ENCODE results near the gene HTR3A. TPM values are rescaled to one million over a fixed set of nuclear protein-coding genes. Genes with fewer than 3 reads are reported as not detected.

Gene HTR3A
- total and polyA plus RNA-seq, 2 of the 13 experiments (the other 11 are each of a cell fraction or from before 2014, with no cell fraction given), result not detected

GRCh38 chr11:113949891-113950290 lies 25.0 kb upstream of the HTR3A start:
- FAIRE-seq, result no peak
- POLR2A ChIA-PET, result no interaction called here
- CTCF ChIA-PET (ENCODE audit: low intra/inter-chr PET ratio, low total read pairs), result no interaction called here

GRCh38 chr11:113951537-113951936 lies 23.4 kb upstream of the HTR3A start:
- ChIA-PET POLR2A (no interaction called here), CTCF (ENCODE audit: low intra/inter-chr PET ratio, low total read pairs) (no interaction called here)
- H3K4me2 ChIP-seq (ENCODE audit: low read depth, low read length), result no peak overlapping the region
- no TSS peak for BruUV-seq (replicated peaks)
- H3K9ac ChIP-seq (ENCODE audit: insufficient read depth, low read depth, low read length), result no peak overlapping the region
- H2AFZ ChIP-seq (ENCODE audit: low read length), result no peak overlapping the region
- H3K36me3 ChIP-seq (replicated peaks in 1 of 2; ENCODE audit: control insufficient read depth in 1 of 2, insufficient read depth in 2 of 2, low read length in 2 of 2), result no peaks in the 10 kb centered on the region
- no peak overlapping the region for H3K4me3 ChIP-seq (replicated peaks in 1 of 3; ENCODE audit: insufficient read depth in 1 of 3, low read depth in 2 of 3, low read length in 3 of 3)
- in situ Hi-C loops (cut with HindIII; ENCODE audit: extremely low pct_ligation_motif_present, low pct_unique_long_range_greater_than_20kb) (no loop called here), intact Hi-C loops (cut with micrococcal nuclease; ENCODE audit: unreplicated experiment) (no loop called here)
- WGBS (ENCODE audit: low lambda C conversion rate), result 17% methylated on average over 4 of the region's 5 CpGs
- no peak overlapping the region for H3K27ac ChIP-seq (ENCODE audit: extremely low read length, insufficient read depth, low read length)
- H4K20me1 ChIP-seq (ENCODE audit: insufficient read depth, low read length), result no peaks in the 10 kb centered on the region
- TF ChIP-seq RFX3 (CRISPR knock-in tag; IDR thresholded peaks at IDR 0.05), result no peak
- no peak for TF ChIP-seq TOPORS (CRISPR knock-in tag; IDR thresholded peaks at IDR 0.05)
- TF ChIP-seq ZFX (CRISPR knock-in tag; IDR thresholded peaks at IDR 0.05; ENCODE audit: low read depth), result no peak
- no peak for TF ChIP-seq ZNF414 (CRISPR knock-in tag; IDR thresholded peaks at IDR 0.05)
- TF ChIP-seq ZNF550 (CRISPR knock-in tag; IDR thresholded peaks at IDR 0.05; ENCODE audit: borderline replicate concordance), result no peak
- TF ChIP-seq KDM6A (CRISPR knock-in tag; IDR thresholded peaks at IDR 0.05; ENCODE audit: low read depth), result no peak
- no peak for TF ChIP-seq ZMAT3 (CRISPR knock-in tag; conservative IDR thresholded peaks at IDR 0.05)
- no peak for TF ChIP-seq ZBTB1 (CRISPR knock-in tag; IDR thresholded peaks at IDR 0.05; ENCODE audit: borderline replicate concordance)
- no peak for TF ChIP-seq ATF2 (CRISPR knock-in tag; IDR thresholded peaks at IDR 0.05)
- no peak for TF ChIP-seq E2F1 (CRISPR knock-in tag; IDR thresholded peaks at IDR 0.05)
- no peak for TF ChIP-seq E2F5 (CRISPR knock-in tag; conservative IDR thresholded peaks at IDR 0.05)
- no peak for TF ChIP-seq CERS6 (CRISPR knock-in tag; IDR thresholded peaks at IDR 0.05)
- H3K4me1 ChIP-seq (ENCODE audit: insufficient read depth, low read length), result peaks cover 14% of the 10 kb centered on the region
- no peaks in the 10 kb centered on the region for H3K79me2 ChIP-seq (ENCODE audit: insufficient read depth, low read length)
- FAIRE-seq, result no peak
- no peak for DNase-seq (ENCODE audit: low spot score)
- peak; percentile 43; the same call in 1 of the 3 replicates for ATAC-seq
- H3K27me3 ChIP-seq (ENCODE audit: control insufficient read depth in 1 of 2, insufficient read depth in 2 of 2, low read length in 2 of 2), result peaks cover 0 to 18% of the 10 kb centered on the region in 2 experiments; a peak in 2 of 5 replicates
- H3K9me3 ChIP-seq (ENCODE audit: low read length), result no peaks in the 10 kb centered on the region

More at GRCh38 chr11:113949891-113950290, 25.0 kb upstream of the HTR3A start:
- Histone ChIP-seq H4K20me1 (ENCODE audit: insufficient read depth, low read length) (no peaks in the 10 kb centered on the region), H3K9me3 (ENCODE audit: low read length) (no peaks in the 10 kb centered on the region), H3K4me2 (ENCODE audit: low read depth, low read length) (no peak overlapping the region), H3K4me1 (ENCODE audit: insufficient read depth, low read length) (peaks cover 14% of the 10 kb centered on the region), H3K27ac (ENCODE audit: extremely low read length, insufficient read depth, low read length) (no peak overlapping the region), H3K27me3 (ENCODE audit: control insufficient read depth in 1 of 2, insufficient read depth in 2 of 2, low read length in 2 of 2) (peaks cover 0 to 15% of the 10 kb centered on the region in 2 experiments; a peak in 2 of 5 replicates), H3K9ac (ENCODE audit: insufficient read depth, low read depth, low read length) (no peak overlapping the region), H2AFZ (ENCODE audit: low read length) (no peak overlapping the region), H3K79me2 (ENCODE audit: insufficient read depth, low read length) (no peaks in the 10 kb centered on the region), H3K4me3 (replicated peaks in 1 of 3; ENCODE audit: insufficient read depth in 1 of 3, low read depth in 2 of 3, low read length in 3 of 3) (no peak overlapping the region), H3K36me3 (replicated peaks in 1 of 2; ENCODE audit: control insufficient read depth in 1 of 2, insufficient read depth in 2 of 2, low read length in 2 of 2) (no peaks in the 10 kb centered on the region)
- TF ChIP-seq RXRB (CRISPR knock-in tag; IDR thresholded peaks at IDR 0.05; ENCODE audit: borderline replicate concordance), result no peak
- no peak for TF ChIP-seq IKZF1 (IDR thresholded peaks at IDR 0.05)
- TF ChIP-seq ZNF101 (CRISPR knock-in tag; IDR thresholded peaks at IDR 0.05; ENCODE audit: borderline replicate concordance, low read depth), result no peak
- no peak for TF ChIP-seq SUZ12 (IDR thresholded peaks at IDR 0.05; ENCODE audit: low read depth, low read length)
- ATAC-seq (no peak), DNase-seq (ENCODE audit: low spot score) (no peak)
- no TSS peak for BruUV-seq (replicated peaks)
- 49% methylated on average over 4 of the region's 4 CpGs for WGBS (ENCODE audit: low lambda C conversion rate)
- intact Hi-C loops (cut with micrococcal nuclease; ENCODE audit: unreplicated experiment), result no loop called here
- in situ Hi-C loops (cut with HindIII; ENCODE audit: extremely low pct_ligation_motif_present, low pct_unique_long_range_greater_than_20kb), result no loop called here

All from HepG2 (cell line).